Head of caudate nucleus (tissue), 42 donors: ENCODE results near the gene IFIT3.

Experiments used
- DNase-seq, 42 donors: peaks; one replicate each; pipeline versions ENCODE4 v3.0.0 to v3.0.0-alpha.2; 2020 to 2021; ENCODE audit warnings: mixed read lengths in 7 of 42
- intact Hi-C: fragments of 100-400 bp; cut with DNase I; formaldehyde crosslinking; loops from one replicate; pipeline ENCODE4 v1.15.0; 2022

Gene IFIT3

DNA sequence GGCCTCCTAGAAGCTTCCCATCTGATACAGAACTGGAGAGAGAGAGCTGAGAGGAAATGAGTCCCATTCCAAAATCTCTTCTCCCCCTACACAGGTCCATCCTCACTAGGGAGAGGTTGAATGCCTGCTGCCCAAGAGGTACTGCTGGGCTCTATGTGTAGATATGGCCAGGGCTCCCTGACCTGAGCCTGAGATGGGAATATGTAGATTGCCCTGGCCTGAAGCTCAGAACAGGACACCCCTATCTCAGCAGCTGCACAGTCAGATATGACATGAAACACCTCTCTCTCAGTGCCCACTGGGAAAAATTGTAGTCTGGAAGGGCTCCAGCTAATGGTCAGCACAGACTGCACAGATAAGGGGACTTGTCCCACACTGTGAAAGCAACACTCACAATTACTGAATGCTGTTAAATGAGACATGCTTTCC lies 46.9 kb downstream of the IFIT3 start:
- DNase-seq, result peak in 3 of 42 donors; percentile 33 to 58 (median 38)
- intact Hi-C loops, result loop anchor here (2.0 kb wide), 1 partner anchor 32 kb away; no protein-coding TSS in a partner anchor

- intact Hi-C loops, result no loop called here
- DNase-seq, result no peak
These were observed 50.2 kb downstream of the IFIT3 start, which contains the start of gene IFIT1B for GRCh38 chr10:89377705-89378637. Gene IFIT1B (plus strand): TSS chr10:89378056. CDS start chr10:89378136, 80 bp downstream.

- intact Hi-C loops, result no loop called here
- DNase-seq, result no peak
These were observed 51.3 kb downstream of the IFIT3 start for GRCh38 chr10:89379103-89379502.

GRCh38 chr10:89382757-89383156 lies 55.0 kb downstream of the IFIT3 start:
- DNase-seq, result no peak
- intact Hi-C loops, result no loop called here

- DNase-seq, result no peak
- intact Hi-C loops, result no loop called here
These were observed 56.9 kb downstream of the IFIT3 start for GRCh38 chr10:89384474-89385340.

DNA sequence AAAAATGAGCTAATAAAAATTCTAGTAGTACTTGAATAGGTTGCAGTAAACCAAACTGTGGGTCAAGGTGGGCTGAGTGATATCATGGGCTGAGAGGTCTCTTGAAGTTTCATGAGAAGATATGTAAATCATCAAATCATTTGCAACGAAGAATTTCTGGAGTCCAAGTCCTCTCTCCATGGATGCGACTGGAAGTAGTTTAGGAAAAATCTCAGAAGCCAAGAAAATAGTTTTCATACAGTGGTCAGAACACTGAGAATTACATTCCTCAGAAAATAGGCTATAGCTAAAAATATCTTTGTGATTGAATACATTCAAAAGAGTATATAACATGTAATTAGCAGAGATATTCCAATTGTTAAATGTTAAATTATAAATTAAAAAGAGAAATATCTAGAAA lies 61.0 kb downstream of the IFIT3 start:
- intact Hi-C loops, result no loop called here

GRCh38 chr10:89389254-89389653 lies 61.5 kb downstream of the IFIT3 start:
- DNase-seq, result peak in 5 of 42 donors; percentile 33 to 72 (median 51)
- intact Hi-C loops, result no loop called here

More for the DNA sequence above, 61.0 kb downstream of the IFIT3 start:
- DNase-seq, result no peak
